ENCODE measurements around the gene C2orf15.
"Not testable (repeated sequence)": the region's sequence is repeated elsewhere in the genome, so short reads cannot be mapped to it uniquely, and the experiment has no call there.

The C2orf15 gene

DNA sequence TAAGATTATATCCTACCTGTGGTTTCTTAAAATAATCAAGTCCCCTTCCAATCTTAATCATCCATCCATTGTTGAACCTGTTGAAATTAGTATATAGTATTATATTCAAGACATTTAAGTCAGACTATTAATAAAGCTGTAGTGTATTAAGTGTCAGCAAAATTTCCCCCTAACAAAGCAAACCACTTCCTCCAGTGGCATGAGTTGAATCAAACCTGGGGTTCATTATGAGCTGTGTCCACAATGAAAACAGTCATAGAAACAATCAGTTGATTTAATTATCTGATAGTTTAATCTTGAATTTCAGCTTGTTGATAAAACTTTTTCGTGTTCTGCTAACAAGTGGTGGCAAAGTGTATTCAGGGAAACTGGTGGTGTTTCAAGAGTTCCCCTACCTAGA lies 28.0 kb downstream of the C2orf15 start:
- no peak for DNase-seq

DNA sequence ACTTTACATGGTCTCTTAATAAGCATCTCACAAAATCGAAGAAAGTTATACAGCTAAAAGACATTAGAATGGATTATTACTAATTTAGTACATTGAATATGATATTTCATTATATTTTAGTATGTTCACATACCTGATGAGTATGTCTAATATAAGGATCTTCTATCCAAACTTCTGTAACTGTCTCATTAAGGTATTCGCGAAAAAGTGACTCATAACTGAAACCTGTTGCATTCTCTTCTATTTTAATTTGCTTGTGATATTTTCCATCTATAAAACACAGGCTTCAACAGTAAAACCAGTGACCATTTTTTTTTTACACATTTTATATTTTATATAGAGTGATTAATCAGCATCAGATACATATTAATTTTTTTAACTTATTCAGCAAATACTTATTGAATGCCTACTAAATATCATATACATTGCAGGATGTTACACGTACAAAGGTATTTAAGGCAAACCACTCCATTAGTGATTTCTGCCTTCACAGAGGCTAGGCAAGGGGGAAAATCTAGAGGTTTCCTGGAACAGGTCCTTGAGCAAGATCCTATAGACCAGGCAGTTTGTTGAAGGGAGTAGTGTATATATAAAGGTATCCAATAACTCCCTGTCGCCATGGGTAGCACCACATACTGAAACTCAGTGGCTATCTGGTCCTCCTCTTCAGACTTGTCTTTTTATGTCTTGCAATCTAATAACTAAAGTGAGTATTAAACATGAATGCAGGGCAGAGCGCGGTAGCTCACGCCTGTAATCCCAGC lies 30.1 kb downstream of the C2orf15 start:
- DNase-seq, result no peak

- DNase-seq, result peak; percentile 91
Measured at GRCh38 chr2:99180755-99181623, 39.5 kb downstream of the C2orf15 start, which contains the start of the genes MITD1 and MRPL30. MITD1 (minus strand) TSS chr2:99181058; CDS start chr2:99180981, 77 bp downstream. MRPL30 (plus strand) TSS chr2:99181184; CDS start chr2:99186204, 5,020 bp downstream.

- no peak for DNase-seq
Measured at GRCh38 chr2:99181624-99182000, 40.1 kb downstream of the C2orf15 start.

DNA sequence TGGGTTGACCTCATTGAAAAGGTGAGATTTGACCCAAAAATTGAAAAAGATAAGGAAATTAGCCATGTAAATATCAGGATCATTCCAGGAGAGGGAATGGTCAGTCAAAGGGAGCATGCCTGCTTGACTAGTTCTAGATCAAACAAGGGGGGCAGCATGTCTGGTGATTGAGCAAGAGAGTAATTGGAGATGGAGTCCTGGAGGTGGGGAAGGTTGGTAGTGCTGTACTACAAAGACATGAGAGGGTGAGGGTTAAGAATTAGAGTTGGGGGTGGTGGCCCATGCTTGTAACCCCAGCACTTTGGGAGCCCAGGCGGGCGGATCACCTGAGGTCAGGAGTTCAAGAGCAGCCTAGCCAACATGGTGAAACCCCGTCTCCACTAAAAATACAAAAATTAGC lies 41.5 kb downstream of the C2orf15 start:
- no peak for DNase-seq

GRCh38 chr2:99184811-99185210 lies 43.3 kb downstream of the C2orf15 start:
- DNase-seq, result no peak

DNA sequence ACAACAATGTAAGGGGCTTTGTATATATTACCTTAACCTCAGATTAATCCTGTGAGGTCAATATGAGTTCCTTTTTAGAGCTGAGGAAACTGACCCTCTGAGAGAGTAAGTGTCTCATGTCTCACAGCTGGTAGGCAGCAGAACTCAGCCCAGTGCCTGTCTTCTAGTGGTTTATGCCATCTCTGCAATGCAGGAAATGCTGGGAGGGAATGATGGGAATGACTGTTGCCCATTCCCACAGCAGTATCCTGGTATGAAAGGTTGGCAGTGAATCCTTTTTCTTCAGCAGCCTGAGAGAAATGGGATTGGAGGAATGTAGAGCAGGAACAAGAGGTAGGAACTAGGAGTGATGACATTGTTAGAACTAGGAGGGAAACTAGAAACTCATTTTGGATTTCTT lies 45.5 kb downstream of the C2orf15 start:
- DNase-seq, result no peak

DNA sequence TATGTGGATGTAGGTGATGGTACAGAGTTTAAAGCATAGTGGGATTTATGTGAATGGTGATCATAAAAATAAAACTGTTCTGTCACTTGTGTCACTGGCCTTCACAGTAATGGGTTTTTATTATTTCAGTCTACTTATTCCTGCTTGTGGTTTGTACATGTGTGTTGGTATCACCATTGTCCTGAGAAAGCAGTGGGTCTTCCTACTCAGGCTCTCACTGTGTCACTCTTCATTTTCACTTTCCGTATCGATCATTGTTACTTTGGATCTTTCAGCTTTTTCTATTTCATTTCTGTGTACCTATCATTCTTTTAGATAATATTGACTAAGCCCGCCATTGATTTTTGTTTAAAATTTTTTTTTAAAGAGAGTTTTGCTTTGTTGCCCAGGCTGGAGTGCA lies 46.9 kb downstream of the C2orf15 start:
- no peak for DNase-seq

GRCh38 chr2:99190548-99190947 lies 49.0 kb downstream of the C2orf15 start:
- no peak for DNase-seq

GRCh38 chr2:99192364-99192763 lies 50.9 kb downstream of the C2orf15 start:
- DNase-seq, result not testable (repeated sequence)

DNA sequence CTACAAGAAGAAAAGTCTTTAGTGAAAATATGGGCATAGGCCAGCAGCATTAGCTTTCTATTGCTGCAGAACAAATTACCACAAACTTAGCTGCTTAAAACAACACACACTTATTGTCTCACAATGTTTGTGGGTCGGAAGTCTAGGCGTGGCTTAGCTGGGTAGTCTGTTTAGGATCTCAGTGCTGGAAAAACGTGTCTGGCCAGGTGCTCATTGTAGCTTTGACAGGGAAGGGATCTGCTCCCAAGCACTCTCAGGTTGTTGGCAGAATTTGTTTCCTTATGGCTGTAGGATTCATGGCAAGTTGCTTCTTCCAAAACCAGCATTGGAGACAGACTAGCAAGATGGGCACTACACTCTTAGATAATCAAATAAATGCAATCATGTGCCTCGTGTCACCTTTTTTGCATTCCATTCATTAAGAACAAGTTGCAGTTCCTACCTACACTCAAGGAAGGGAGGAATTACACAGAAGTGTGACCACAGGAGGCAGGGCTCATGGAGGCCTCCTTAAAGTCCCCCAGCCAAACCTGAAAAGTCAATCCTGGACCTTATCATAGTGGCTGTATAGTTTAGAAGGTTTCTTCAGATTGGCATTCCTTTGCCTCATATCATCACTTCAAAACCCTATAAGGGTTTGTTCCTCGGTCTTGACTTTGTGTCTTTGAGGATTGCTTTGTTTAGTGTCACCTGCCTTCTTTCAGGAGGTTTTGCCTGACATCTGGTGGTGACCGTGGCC lies 56.8 kb downstream of the C2orf15 start:
- no peak for DNase-seq

DNA sequence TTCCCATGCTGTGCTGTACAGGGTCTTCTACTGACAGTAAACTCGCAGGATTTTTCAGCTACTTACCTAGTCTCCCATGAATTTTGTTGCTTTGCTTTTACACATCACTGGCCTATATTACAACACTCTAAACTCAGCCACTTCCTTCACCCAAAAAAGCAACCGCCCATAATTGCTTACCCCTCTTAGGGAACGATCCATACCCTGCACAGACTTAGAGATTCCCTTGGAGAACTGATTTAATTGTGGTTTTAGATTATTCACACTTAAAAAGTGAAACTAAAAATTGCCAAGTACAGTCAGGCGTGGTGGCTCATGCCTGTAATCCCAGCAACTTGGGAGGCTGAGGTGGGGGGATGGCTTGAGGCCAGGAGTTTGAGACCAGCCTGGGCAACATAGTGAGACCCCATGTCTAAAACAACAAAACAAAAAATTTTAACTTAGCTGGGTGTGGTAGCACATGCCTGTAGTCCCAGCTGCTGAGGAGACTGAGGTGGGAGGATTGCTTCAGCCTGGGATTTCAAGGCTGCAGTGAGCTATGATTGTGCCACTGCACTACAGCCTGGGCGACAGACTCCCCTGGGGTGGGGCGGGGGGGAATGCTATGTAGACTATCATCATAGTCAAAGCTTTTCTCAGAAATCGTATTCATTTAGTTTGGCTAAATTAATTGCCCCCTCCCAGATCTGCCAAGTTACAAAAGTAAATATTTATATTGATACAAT lies 58.7 kb downstream of the C2orf15 start:
- DNase-seq, result no peak
